GM15510 (cell line): ENCODE data around the gene MOK.

Experiments used
- POLR2A ChIP-seq: IDR thresholded peaks from 3 replicates; pipeline ENCODE4 v1.6.1; 2011; ENCODE audit warnings: borderline replicate concordance; ENCODE audit not compliant: insufficient read length; ENCODE audit errors: extremely low read depth

Gene MOK

GRCh38 chr14:102316338-102316742 lies 11.4 kb upstream of the MOK start:
- TF ChIP-seq POLR2A = no peak

GRCh38 chr14:102315121-102315520 lies 10.2 kb upstream of the MOK start:
- no peak for TF ChIP-seq POLR2A

GRCh38 chr14:102314242-102315011 lies 9.5 kb upstream of the MOK start:
- TF ChIP-seq POLR2A = peak; percentile 13

DNA sequence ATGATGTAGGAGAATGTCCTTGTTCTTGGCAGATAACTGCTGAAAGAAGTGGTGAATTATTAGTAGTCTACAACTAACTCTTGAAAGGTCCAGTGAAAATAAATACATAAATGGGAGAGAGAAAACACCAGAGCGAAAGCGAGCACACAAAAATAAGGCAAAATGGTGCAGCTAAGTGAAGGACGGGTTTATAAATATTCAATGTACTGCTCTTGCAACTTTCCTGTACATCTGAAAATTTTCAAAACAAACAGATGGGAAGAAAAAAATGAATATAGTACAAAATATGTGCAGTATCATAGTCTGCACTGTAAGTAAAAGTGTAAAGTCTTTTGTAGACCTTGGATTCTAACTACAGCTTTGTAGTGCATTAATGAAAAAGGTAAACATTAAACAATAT lies 1.3 kb downstream of the MOK start:
- no peak for TF ChIP-seq POLR2A

- no peak for TF ChIP-seq POLR2A
These were observed 7.4 kb downstream of the MOK start for GRCh38 chr14:102297436-102298170.

DNA sequence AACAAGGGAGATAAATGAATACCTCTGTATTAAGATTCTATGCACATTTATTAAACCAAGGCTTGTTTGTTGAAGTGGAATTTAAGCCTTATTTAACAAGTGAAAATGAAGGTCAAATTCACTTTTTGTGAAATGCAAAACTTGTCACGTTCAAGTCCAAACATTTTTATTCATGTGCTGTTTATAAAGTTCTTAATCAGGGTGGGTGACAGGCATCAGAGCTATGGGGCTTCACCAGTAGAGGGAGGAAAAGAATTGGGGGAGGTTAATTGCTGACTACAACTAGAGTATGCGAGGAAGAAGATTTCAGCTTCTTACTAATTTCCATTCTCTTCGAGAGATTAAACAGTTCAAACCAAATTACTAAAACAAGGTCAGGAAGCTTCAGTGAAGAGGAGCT lies 9.7 kb downstream of the MOK start:
- no peak for TF ChIP-seq POLR2A

DNA sequence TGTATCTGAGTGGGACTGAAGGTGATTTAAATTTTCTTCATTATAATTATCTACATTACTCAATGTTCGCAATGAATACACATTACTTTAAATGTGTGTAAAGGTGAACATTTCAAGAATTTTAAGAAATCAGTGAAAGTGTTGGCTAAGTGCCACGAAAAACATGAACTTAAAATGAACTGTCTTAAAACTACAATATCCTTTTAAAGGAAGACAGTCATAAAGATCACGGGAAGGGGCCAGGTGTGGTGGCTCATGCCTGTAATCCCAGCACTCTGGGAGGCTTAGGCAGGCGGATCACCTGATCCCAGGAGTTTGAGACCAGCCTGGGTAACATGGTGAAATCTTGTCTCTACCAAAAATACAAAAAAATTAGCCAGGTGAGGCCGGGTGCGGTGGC lies 11.2 kb downstream of the MOK start:
- no peak for TF ChIP-seq POLR2A

- TF ChIP-seq POLR2A = no peak
These were observed 12.5 kb downstream of the MOK start for GRCh38 chr14:102292441-102292840.

- TF ChIP-seq POLR2A = no peak
These were observed 16.8 kb downstream of the MOK start for GRCh38 chr14:102288139-102288538.

DNA sequence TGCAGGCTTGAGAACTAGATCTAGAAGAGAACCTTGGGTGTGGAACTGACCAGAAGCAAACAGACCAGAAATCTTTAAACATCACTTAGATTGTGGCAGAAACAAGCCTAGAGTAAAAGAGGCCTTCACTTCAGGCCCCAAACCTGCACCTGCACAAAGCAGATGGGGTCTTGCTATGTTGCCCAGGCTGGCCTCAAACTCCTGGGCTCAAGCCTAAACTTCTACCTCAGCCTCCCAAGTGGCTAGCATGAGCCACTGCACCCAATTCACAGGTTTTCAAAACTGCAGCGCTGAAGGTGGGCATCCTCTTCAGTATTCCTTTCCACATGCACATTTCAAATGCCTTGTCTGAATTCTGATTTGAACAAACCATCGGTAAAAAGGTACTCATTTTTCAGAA lies 19.9 kb downstream of the MOK start:
- no peak for TF ChIP-seq POLR2A

- no peak for TF ChIP-seq POLR2A
These were observed 21.3 kb downstream of the MOK start for GRCh38 chr14:102283631-102284129.

DNA sequence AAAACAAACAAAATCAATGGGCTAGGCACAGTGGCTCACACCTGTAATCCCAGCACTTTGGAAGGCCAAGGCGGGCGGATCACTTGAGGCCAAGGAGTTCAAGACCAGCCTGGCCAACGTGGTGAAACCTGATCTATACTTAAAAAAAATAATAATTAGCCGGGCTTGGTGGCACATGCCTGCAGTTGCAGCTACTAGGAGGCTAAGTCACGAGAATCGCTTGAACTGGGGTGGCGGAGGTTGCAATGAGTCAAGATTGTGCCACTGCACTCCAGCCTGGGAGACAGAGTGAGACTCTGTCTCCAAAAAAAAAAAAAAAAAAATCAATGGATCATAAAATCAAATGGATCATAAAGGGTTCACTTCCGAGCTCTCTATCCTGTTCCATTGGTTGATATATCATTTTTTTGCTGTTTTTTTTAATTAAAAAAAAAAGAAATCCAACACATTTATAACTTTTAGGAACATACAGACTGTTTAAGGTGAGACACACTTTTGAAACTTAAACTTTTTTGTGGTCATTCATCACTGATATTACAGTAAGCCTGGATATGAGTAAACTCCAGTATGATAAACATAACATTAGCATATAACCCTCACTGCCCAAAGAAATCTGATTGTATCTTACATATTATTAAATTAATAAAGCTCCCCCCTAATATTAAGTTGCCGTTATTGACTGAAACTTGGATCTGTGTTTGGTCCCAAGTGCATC lies 22.1 kb downstream of the MOK start:
- TF ChIP-seq POLR2A = no peak

DNA sequence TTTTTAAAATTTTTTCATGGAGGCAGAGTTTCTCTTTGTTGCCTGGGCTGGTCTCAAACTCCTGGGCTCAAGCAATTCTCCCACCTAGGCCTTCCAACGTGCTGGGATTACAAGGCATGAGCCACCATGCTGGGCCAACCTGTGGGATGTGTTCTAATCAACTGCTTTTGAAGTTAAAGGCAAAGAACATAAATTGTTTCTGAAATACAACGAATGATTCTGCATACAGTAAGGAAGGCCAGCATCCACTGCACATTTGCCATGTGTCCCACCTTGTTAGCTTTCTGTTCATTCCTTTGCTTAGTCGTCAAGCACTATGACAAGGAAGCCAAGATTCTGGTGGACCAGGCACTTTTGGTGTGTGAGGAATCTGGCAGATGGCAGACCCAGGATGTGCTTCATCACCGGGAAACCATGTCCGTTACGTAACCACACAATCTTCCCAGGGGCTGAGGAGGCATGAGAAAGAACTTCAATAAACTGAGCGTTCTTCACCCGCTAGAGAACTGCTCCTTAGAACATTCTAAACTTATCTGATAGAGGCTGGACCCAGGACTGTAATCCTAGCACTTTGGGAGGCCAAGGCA lies 24.5 kb downstream of the MOK start:
- TF ChIP-seq POLR2A = no peak

GRCh38 chr14:102279688-102280348 lies 25.1 kb downstream of the MOK start:
- TF ChIP-seq POLR2A = no peak
